ENCODE measurements around the gene ZNF624. TPM values are rescaled to one million over a fixed set of nuclear protein-coding genes. Genes with fewer than 3 reads are reported as not detected.

Gene ZNF624
- total RNA-seq: 1.8 and 2.6 TPM in 2 replicates

DNA sequence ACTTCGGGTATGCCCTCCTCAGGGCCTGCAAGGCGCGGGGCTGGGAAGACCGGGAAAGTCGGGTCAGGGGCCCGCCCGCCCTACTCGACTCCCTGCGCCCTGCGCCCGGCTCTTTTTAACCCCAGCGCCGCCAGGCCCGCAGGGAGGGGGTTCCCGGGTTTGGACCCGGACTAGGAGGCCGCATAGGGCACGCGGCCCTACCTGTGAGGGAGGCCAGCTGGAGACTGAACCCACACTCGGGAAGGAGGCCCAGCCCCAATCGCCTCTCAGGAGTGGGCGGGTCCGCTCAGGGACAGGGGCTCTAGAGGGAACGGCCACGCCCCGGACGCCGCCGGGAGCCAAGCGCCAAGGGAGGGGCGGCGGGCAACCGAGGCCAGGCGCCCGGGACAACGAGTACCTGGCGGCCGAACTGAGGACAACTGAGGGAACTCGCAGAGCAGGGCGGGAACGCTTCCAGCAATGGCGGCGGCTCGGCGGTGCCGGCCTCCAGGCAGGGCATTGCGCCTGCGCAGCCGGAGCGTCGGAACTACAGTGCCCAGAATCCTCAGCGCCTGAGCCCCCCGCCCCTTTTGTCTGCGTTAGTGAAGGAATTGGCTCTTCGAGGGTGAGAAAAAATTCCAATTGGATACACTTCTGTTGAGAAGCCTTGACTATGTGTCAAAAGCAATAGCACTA, at the start of gene ZNF624:
ZNF624 (minus strand) TSS at position 484 of the 675 bp plus-strand sequence.

DNA sequence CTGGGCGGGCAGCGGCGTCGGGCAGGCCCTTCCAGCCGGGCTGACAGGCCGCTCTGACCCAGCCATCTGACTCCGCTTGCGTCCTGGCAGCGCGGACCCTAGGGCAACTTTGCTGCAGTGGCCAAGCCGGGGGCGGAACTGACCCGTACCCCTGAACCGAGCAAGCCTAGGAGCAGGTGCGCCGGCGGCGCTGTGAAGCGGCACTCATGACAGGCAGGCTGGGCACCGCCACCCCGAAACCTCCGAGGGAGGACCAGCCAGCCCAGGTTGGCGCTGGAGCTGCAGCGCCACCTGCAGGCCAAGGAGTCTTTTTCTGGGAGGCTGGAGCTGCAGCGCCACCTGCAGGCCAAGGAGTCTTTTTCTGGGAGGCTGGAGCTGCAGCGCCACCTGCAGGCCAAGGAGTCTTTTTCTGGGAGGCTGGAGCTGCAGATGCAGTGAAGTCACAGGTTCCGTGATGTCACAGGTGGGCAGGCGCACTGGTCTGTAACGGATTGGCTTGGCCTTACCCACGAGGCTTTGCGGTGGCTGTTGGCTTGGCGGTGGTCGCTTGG, 36.2 kb upstream of the ZNF624 start, which contains the start of gene CCDC144A:
CCDC144A (plus strand) TSS at position 511 of the 551 bp plus-strand sequence. CDS start 160 bp downstream, outside the sequence.

Other genes with a start within 250 kb of the ZNF624 start
- gene TRPV2, start 238.3 kb downstream of the ZNF624 start, total RNA-seq: 188 and 220 TPM in 2 replicates
- gene LRRC75A, start 161.7 kb downstream of the ZNF624 start, total RNA-seq: 0.29 and 1.8 TPM in 2 replicates
- 4.6 and 5.7 TPM in 2 replicates for gene ZNF287, start 84.6 kb downstream of the ZNF624 start, total RNA-seq
- under 0.01 and 0.71 TPM in 2 replicates for gene CCDC144A, start 36.4 kb upstream of the ZNF624 start, total RNA-seq